Measurements from ENCODE around the gene CCL26. TPM values are rescaled to one million over a fixed set of nuclear protein-coding genes. Genes with fewer than 3 reads are reported as not detected.

CCL26 gene
- total RNA-seq, 2 experiments from 2014 or later: not detected

GRCh38 chr7:75732764-75733630 lies 39.0 kb downstream of the CCL26 start:
- intact Hi-C loops (cut with DNase I, micrococcal nuclease): no loop called here
- H3K9me3 ChIP-seq (ENCODE audit: control insufficient read depth in 1 of 2, insufficient read depth in 1 of 2, low read length in 2 of 2): no peaks in the 10 kb centered on the region
- no peak overlapping the region for H3K27ac Mint-ChIP-seq
- TF ChIP-seq, protein P1, sequence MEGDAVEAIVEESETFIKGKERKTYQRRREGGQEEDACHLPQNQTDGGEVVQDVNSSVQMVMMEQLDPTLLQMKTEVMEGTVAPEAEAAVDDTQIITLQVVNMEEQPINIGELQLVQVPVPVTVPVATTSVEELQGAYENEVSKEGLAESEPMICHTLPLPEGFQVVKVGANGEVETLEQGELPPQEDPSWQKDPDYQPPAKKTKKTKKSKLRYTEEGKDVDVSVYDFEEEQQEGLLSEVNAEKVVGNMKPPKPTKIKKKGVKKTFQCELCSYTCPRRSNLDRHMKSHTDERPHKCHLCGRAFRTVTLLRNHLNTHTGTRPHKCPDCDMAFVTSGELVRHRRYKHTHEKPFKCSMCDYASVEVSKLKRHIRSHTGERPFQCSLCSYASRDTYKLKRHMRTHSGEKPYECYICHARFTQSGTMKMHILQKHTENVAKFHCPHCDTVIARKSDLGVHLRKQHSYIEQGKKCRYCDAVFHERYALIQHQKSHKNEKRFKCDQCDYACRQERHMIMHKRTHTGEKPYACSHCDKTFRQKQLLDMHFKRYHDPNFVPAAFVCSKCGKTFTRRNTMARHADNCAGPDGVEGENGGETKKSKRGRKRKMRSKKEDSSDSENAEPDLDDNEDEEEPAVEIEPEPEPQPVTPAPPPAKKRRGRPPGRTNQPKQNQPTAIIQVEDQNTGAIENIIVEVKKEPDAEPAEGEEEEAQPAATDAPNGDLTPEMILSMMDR (IDR thresholded peaks at IDR 0.05): no peak
- H3K9me3 Mint-ChIP-seq: no peaks in the 10 kb centered on the region
- peaks cover 26% of the 10 kb centered on the region for H3K4me1 ChIP-seq (ENCODE audit: insufficient read depth, low read length)
- POLR2A ChIA-PET: no interaction called here
- H3K27me3 ChIP-seq (ENCODE audit: control insufficient read depth in 1 of 2, insufficient read depth in 2 of 2, low read length in 2 of 2): no peaks in the 10 kb centered on the region
- CTCF ChIA-PET: no interaction called here
- peaks cover 4% of the 10 kb centered on the region for H3K27me3 Mint-ChIP-seq
- ATAC-seq (ENCODE audit: poor library complexity): no peak
- no peaks in the 10 kb centered on the region for H3K36me3 ChIP-seq (ENCODE audit: insufficient read depth, low read length)
- DNase-seq: no peak
- no peak overlapping the region for H3K4me3 Mint-ChIP-seq
- peaks cover 19% of the 10 kb centered on the region for H3K4me1 Mint-ChIP-seq (ENCODE audit: low read depth)
- H3K4me3 ChIP-seq (ENCODE audit: low read length): no peak overlapping the region
- H3K36me3 Mint-ChIP-seq (ENCODE audit: low read depth): no peaks in the 10 kb centered on the region
- no peak overlapping the region for H3K27ac ChIP-seq (ENCODE audit: low read depth in 1 of 2, low read length in 2 of 2)

DNA sequence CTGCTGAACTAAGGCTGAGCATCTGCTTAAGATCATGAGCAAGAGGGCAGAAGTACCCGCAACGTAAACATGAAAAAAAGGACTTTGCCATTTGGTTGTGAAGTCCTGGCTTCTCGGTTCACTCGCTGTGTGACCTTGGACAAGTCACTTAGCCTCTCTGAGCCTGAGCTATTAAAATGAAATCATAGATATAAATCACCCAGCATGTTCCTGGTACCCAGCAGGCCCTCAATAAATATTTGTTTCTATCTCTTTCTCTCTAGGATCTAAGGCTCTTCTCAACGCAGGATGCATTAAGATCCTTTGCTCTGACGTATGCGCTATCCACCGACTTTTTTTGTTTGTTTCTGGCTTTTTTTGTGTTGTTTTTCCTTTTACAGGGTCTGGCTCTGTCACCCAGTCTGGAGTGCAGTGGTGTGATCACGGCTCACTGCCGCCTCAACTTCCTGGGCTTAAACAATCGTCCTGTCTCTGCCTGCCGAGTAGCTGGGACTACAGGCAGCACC lies 39.9 kb downstream of the CCL26 start:
- CTCF ChIA-PET: no interaction called here

DNA sequence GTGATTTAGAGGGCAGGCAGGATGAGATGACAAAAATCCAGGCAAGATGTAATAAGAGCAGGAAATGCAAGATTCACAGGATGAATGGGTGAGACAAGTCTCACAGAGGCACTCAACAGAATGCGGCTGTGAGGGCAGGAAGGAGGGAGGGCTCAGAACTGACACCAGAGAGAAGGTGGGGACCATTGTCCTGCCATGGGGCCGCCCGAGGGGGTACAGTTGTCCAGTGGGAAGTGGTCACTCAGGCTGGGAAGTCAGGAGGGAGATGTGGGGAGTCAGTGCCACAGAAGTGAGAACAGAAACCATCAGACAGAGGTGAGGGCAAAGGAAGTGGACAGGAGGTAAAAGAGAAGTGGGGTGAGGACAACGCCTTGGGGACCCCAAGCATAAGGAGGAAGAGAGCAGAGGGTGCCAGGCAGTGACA lies 42.1 kb downstream of the CCL26 start:
- DNase-seq (peak in 1 of 14 experiments; percentile 42), ATAC-seq (ENCODE audit: poor library complexity) (no peak)
- CTCF ChIA-PET: no interaction called here
- H3K4me1 ChIP-seq (ENCODE audit: insufficient read depth, low read length): peaks cover 33% of the 10 kb centered on the region
- H3K4me3 ChIP-seq (ENCODE audit: low read length): no peak overlapping the region
- TF ChIP-seq, protein P1 (IDR thresholded peaks at IDR 0.05): no peak
- H3K4me1 Mint-ChIP-seq (ENCODE audit: low read depth): peaks cover 17% of the 10 kb centered on the region
- no peak overlapping the region for H3K27ac ChIP-seq (ENCODE audit: low read depth in 1 of 2, low read length in 2 of 2)
- H3K27ac Mint-ChIP-seq: no peak overlapping the region
- intact Hi-C loops (cut with DNase I, micrococcal nuclease): no loop called here
- no peaks in the 10 kb centered on the region for H3K9me3 Mint-ChIP-seq
- H3K36me3 Mint-ChIP-seq (ENCODE audit: low read depth): no peaks in the 10 kb centered on the region
- no peak overlapping the region for H3K4me3 Mint-ChIP-seq
- H3K9me3 ChIP-seq (ENCODE audit: control insufficient read depth in 1 of 2, insufficient read depth in 1 of 2, low read length in 2 of 2): no peaks in the 10 kb centered on the region
- peaks cover 3% of the 10 kb centered on the region for H3K27me3 Mint-ChIP-seq
- no peaks in the 10 kb centered on the region for H3K27me3 ChIP-seq (ENCODE audit: control insufficient read depth in 1 of 2, insufficient read depth in 2 of 2, low read length in 2 of 2)
- H3K36me3 ChIP-seq (ENCODE audit: insufficient read depth, low read length): no peaks in the 10 kb centered on the region
- POLR2A ChIA-PET: no interaction called here

More for the DNA sequence above, 39.9 kb downstream of the CCL26 start:
- POLR2A ChIA-PET: no interaction called here
- Histone ChIP-seq H3K27ac (ENCODE audit: low read depth in 1 of 2, low read length in 2 of 2) (no peak overlapping the region), H3K27me3 (ENCODE audit: control insufficient read depth in 1 of 2, insufficient read depth in 2 of 2, low read length in 2 of 2) (no peaks in the 10 kb centered on the region), H3K4me3 (ENCODE audit: low read length) (no peak overlapping the region), H3K9me3 (ENCODE audit: control insufficient read depth in 1 of 2, insufficient read depth in 1 of 2, low read length in 2 of 2) (no peaks in the 10 kb centered on the region), H3K4me1 (ENCODE audit: insufficient read depth, low read length) (peaks cover 32% of the 10 kb centered on the region), H3K36me3 (ENCODE audit: insufficient read depth, low read length) (no peaks in the 10 kb centered on the region)
- Mint-ChIP-seq H3K4me1 (ENCODE audit: low read depth) (peaks cover 17% of the 10 kb centered on the region), H3K27me3 (peaks cover 4% of the 10 kb centered on the region), H3K4me3 (no peak overlapping the region), H3K27ac (no peak overlapping the region), H3K9me3 (no peaks in the 10 kb centered on the region), H3K36me3 (ENCODE audit: low read depth) (no peaks in the 10 kb centered on the region)
- TF ChIP-seq, protein P1 (IDR thresholded peaks at IDR 0.05): no peak
- no peak for DNase-seq
- intact Hi-C loops (cut with DNase I, micrococcal nuclease): no loop called here
- ATAC-seq (ENCODE audit: poor library complexity): no peak
